HG03521 (cell line): ENCODE measurements around the gene TIGD7.

Experiments used
- ATAC-seq: cut with Tn5 transposase; IDR thresholded peaks from one replicate; pipeline ENCODE4 v1.9.1; 2021; ENCODE audit warnings: mild to moderate bottlenecking, moderate library complexity; ENCODE audit not compliant: unreplicated experiment

The TIGD7 gene

DNA sequence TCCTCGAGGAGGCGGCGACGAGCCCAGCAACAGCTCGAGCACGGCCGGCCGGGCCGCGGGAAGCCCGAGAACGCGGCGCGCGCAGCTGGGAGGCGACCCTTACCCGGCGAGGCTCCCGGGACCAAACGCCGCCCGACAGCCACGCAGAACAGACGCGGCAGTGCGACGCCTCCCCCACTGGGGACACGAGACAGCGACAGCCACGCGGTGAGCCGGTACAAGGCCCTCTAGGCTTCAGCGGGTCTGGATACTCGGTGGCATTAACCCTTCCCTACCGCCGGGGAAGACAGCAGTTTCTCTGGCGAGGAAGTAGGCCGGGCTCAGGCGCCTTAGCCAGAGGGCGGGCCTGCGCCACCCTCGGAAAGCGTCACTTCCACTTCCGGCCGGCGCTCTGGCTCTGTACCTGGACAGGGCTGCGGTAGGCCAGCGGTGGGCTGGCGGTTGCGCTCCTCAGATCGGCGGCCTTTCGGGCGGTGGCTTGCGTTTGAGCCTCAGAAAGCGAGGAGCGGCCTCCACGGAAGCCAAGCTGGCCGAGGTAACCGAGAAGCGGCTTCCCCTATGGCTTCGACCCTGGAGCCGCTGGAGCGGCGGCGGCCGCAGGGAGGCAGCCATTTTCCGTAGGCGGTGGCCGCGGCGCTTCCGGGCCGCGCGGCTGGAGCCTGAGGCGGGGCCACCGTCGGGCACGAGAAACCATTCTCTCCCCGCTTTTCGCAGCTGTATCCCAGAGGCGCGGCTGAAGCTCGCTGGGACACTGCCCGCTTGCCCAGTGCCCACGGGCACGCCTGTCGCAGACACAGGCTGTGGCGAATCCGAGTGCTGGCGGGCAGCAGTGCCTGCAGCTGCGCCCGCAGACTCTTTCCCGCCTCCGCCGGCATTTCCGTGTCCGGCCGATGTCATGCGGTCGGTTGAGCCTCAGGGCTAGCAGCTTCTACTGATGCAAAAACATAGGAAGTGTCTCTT lies at the start of gene TIGD7, which contains the start of gene ZNF75A:
TIGD7 (minus strand) TSS at position 322 of the 960 bp plus-strand sequence. CDS start 4,816 bp downstream, outside the sequence.
ZNF75A (plus strand) TSS at position 389 of the 960 bp plus-strand sequence. CDS start 2,932 bp downstream, outside the sequence.
- peak; percentile 91 for ATAC-seq

GRCh38 chr16:3349175-3349574 lies 43.9 kb upstream of the TIGD7 start:
- ATAC-seq = no peak

DNA sequence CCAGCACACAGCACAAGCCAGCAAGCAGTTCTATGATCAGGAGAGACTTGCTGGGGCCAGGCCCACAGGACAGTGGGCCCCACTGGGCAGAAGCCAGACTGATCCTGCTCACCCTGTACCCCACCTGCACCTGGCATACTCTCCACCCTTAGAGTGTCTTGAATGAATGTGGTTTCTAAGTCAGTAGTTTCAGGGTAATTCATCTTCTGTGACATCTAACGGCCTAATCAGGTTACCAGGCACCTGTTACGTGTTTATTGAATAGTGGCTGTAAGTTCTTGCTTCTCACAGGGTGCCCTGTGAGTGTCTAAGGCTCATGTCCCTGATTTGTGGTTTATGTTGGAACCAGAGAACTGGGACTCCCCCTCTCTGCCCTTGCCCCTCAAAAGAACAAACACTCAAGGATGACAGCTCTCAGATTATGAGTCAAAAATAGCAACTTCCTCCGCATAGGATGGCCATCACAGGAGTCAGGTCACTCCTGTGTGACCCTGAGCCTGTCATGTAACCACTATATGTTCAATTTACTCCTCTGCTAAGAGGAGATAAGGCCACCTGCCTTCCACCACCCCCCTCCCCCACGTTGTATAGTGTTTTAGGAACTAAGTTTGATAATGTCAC lies 43.4 kb upstream of the TIGD7 start:
- ATAC-seq = no peak

DNA sequence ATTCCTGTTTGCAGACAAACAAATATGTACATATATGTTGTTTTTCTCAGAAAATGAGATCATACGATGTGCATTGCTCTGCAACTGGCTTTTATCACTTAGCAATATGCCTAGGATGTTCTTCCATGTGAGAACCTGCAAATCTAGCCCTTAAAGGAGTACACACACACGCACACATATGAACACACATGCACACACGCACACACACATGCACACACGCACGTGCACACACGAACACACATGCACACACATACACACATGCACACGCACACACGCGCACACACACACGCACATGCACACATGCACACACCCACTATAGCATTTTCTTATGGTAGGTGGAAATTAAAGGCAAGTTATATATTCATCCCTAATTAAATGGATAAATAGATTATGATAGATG lies 42.4 kb upstream of the TIGD7 start:
- ATAC-seq = no peak

DNA sequence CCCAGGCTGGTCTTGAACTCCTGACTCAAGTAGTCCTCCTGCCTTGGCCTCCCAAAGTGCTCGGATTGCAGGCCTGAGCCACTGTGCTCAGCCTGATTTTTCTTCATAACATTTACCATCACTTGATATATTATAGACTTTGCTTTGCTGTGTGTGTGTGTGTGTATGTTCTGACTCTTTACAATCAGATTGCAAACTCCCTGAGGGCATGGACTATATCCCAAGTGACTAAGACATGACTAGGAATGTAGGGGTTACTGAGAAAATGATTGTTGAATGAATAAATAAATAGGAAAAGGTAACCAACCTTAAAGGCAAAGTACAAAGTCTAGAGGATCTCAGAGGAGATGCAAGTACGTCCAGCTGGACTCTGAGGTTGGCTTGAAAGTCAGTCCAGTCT lies 40.8 kb upstream of the TIGD7 start:
- ATAC-seq = no peak

DNA sequence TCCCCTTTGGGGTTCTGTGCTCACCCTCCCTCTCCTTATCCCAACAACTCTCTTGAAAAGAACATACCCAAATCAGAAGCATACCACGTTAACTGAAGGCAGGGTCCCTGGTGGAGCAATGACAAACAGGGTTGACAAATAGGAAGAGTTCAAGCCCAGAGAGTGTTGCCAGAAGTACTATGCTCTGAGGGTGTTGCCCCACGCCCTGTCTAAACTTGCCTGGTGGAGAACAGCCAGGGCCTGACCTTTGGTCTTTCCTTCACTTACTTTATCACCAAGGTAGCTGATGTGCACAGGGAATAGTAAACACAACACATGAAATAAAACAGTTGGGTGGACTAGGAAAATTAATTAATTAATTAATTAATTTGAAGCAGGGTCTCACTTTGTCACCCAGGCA lies 23.4 kb upstream of the TIGD7 start:
- no peak for ATAC-seq

DNA sequence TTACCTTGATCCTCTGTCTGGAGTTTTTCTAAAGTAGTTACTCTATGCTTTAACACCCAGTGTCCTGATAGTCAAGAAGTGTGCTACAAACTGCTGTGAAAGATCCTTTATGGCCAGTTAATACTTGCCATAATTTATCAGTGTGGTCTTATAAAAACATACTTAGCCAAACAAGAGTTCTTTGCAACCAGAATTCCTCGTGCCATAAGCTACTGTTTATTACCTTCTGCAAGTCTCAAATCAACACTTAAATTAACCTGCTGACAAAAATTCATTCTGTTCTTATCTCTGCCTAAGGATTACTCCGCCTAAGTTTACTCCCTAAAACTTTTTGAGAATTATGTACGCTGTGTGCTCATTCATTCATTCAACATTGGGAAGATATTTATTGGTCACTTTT lies 22.9 kb upstream of the TIGD7 start:
- no peak for ATAC-seq

DNA sequence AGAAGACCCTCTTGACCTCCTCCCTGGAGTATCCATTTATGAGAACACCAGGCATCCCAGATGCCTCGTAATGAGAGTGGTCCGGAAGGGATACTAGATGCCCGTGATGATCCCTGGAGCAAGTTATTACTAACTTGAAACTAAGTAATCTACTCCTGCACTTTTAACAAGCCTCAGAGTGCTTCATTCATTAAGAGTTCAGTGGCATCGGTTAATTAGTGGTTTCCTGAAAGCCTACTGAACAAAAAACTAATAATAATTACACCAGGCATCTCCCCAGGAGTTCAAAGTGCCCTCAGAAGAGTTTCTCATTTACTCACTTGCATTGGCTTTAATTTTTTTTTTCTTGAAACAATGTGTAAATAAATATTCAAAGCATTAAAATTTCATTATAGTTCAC lies 22.3 kb upstream of the TIGD7 start:
- no peak for ATAC-seq

GRCh38 chr16:3321816-3322215 lies 16.6 kb upstream of the TIGD7 start:
- ATAC-seq = no peak

- ATAC-seq = no peak
Measured at GRCh38 chr16:3317315-3317999, 12.2 kb upstream of the TIGD7 start.

DNA sequence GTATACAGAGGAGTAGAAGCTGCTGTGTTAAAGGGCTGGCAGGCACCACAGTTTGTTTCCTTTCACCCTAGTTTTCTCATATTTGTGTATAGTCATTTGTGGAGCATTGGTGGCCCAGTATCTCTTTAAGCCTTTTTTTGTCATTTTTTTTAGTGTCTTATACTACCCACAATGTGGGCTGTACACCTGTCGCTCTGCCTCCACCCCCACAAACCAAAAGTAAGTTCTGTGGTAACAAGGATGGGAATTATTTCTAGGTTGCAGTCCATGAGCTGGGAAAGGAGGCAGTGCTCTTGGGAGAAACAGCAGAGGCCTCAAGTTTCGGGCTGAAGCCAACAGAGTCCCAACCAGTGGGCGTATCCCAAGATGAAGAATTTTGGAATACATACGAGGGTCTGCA lies 6.3 kb upstream of the TIGD7 start:
- no peak for ATAC-seq

- no peak for ATAC-seq
Measured at GRCh38 chr16:3306078-3306477, 848 bp upstream of the TIGD7 start.

DNA sequence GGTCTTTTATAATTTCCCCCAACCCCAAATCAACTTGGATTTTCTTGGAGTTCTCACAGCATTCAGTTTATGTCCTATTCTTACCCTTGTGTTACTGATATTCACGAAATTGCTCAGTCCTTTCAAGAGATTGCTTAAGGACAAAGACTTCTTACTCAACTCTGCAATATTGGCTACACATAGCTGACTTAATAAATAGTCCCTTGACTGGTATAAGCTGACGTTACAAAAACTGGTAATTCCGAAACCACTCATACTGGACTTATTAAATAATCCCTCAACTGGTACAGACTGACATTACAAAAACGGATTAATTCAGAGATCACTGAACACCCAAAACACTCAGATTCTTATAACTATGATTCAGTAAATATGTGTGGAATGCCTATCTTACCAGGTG lies 860 bp downstream of the TIGD7 start:
- no peak for ATAC-seq

GRCh38 chr16:3295783-3296182 lies 9.4 kb downstream of the TIGD7 start:
- no peak for ATAC-seq

DNA sequence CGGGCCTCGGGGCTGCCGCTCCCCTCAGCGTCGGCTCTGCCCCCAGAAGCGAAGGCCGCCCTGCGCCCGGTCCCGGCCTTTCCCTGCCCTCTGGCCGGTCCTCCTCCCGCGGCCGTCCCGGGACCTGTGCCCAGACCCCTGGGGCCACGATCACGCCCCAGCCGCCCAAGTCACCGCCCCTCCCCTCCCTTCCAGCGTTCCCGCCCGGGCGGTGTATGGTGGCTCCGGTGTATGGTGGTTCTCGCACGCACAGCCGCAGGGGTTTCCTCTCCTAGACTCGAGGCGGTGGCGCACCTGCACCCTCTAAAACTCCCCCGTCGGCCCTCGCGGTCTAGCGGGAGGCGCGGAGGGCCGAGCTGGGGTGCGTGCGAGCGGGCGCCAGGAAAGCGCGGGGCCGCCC lies 10.0 kb downstream of the TIGD7 start:
- no peak for ATAC-seq

DNA sequence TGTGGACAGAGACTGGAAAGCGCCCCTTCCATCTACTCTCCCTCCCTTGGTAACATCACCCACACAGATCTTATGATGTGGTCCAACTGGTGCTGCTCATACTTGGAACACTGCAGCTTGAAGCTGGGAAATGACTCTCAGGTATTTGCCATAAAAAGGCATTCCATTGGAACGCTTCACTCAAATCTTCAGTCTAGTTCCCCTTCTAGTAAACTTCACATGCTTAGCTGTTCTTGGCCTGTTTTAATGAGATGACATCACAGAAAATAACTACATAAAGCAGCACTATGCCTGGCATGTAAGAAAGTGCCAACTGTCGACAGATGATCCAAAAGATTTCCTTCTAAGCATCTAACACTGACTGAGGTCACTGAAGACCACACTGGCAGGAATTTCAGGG lies 12.6 kb downstream of the TIGD7 start:
- ATAC-seq = no peak

- ATAC-seq = no peak
Measured at GRCh38 chr16:3289998-3290673, 15.1 kb downstream of the TIGD7 start.

DNA sequence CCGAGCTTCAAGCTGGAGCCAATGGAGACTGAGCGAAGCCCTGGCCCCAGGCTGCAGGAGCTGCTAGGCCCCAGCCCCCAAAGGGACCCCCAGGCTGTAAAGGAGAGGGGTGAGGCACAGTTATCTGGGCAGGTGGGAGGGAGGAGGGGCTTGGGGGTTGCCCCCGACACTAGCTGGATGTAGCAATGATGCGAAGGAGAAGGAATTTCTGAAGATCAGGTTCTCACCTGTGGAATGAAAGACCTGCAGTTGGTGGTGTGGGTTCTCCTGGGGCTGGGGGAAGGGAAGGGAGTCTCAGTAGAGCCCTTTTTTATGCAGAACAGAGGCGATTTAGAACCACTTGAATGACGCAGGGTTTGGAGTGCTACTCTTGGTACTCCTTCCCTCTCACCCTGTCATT lies 20.1 kb downstream of the TIGD7 start:
- no peak for ATAC-seq

DNA sequence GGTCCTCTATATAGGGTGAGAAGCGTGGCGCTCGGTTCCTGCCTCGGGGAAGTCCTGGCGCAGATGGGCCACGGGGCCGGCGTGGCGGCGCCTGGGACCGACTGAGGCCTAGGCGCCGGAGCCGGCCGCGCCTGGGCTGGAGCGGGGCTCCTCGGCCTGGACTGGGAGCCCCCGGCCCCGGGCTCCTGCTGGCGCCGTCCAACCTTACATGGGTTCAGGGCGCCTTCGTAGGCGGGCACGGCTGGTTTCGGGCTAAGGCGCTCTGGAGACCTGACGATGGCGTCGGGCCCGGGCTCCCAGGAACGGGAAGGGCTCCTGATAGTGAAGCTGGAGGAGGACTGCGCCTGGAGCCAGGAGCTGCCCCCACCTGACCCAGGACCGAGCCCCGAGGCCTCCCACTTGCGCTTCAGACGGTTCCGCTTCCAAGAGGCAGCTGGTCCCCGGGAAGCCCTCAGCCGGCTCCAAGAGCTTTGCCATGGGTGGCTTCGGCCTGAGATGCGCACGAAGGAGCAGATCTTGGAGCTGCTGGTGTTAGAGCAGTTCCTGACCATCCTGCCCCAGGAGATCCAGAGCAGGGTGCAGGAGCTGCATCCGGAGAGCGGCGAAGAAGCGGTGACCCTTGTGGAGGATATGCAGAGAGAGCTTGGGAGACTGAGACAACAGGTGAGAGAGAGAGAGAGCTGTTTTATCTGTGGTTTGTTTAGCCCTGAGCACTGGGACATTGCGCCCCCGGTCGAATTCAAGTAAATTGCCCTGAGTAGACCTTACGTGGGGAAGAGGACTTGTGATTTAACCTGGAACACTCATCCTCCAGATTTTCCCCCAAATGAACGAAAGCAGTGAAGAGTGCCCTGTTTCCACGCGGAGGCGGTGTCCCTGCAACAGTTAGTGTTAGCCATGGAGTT lies 21.4 kb downstream of the TIGD7 start:
- no peak for ATAC-seq
